CD14-positive monocyte (primary cell): ENCODE data around the gene ARL5B. TPM values are rescaled to one million over a fixed set of nuclear protein-coding genes. Genes with fewer than 3 reads are reported as not detected.

ENCODE experiments used
- DNase-seq, 3 donors: peaks; one replicate each; pipeline ENCODE4 v3.0.0-alpha.2; 2011 to 2022
- H2AFZ ChIP-seq: 2 replicates; pipeline ENCODE4 v1.6.0; 2012; ENCODE audit warnings: mild to moderate bottlenecking, low read depth, low read length, inconsistent platforms; ENCODE audit not compliant: insufficient read depth, poor library complexity, severe bottlenecking
- H3K27ac ChIP-seq, 2 donors: 1 replicate in 1 of 2; 2 replicates in 1 of 2; pipeline ENCODE4 v1.5.1; 2012 to 2013; ENCODE audit warnings: low read length in 2 of 2, control low read depth in 1 of 2, inconsistent platforms in 1 of 2, low read depth in 1 of 2, mild to moderate bottlenecking in 1 of 2
- H3K27me3 ChIP-seq, 2 donors: one replicate each; pipeline versions ENCODE4 v1.6.0 to v1.6.1; 2011 to 2013; ENCODE audit warnings: low read length in 2 of 2; ENCODE audit not compliant: control insufficient read depth in 2 of 2, insufficient read depth in 2 of 2
- H3K36me3 ChIP-seq, 2 donors: replicated peaks in 1 of 2; 1 replicate in 1 of 2; 2 replicates in 1 of 2; pipeline versions ENCODE4 v1.5.1 to v1.6.1; 2012 to 2013; ENCODE audit warnings: low read length in 2 of 2, control low read depth in 1 of 2, inconsistent platforms in 1 of 2, mild to moderate bottlenecking in 1 of 2; ENCODE audit not compliant: insufficient read depth in 2 of 2, control insufficient read depth in 1 of 2
- H3K4me1 ChIP-seq, 2 donors: 1 replicate in 1 of 2; 2 replicates in 1 of 2; pipeline versions ENCODE4 v1.5.1 to v1.6.1; 2012 to 2013; ENCODE audit warnings: low read length in 2 of 2, control low read depth in 1 of 2, inconsistent platforms in 1 of 2, mild to moderate bottlenecking in 1 of 2, moderate library complexity in 1 of 2; ENCODE audit not compliant: insufficient read depth in 2 of 2, control insufficient read depth in 1 of 2
- H3K4me2 ChIP-seq: replicated peaks from 2 replicates; pipeline ENCODE3; 2012; ENCODE audit warnings: low read length, moderate library complexity, mild to moderate bottlenecking; ENCODE audit not compliant: poor library complexity, severe bottlenecking; ENCODE audit errors: extremely low read depth
- H3K4me3 ChIP-seq, 3 experiments: fragments of 200-600 bp in 1 of 3; sonication (generic) in 1 of 3; replicated peaks in 1 of 3; 1 replicate in 2 of 3; 2 replicates in 1 of 3; pipeline ENCODE4 v1.5.1; 2011 to 2013; ENCODE audit warnings: low read length in 3 of 3, mild to moderate bottlenecking in 3 of 3, control low read depth in 2 of 3, low read depth in 2 of 3, inconsistent platforms in 1 of 3, moderate library complexity in 1 of 3
- H3K79me2 ChIP-seq: 2 replicates; pipeline ENCODE4 v1.6.0; 2012; ENCODE audit warnings: mild to moderate bottlenecking, control low read depth, inconsistent platforms, low read length, moderate library complexity; ENCODE audit not compliant: insufficient read depth
- H3K9ac ChIP-seq: 2 replicates; pipeline ENCODE4 v1.6.0; 2017; ENCODE audit warnings: low read length, mild to moderate bottlenecking; ENCODE audit not compliant: insufficient read depth, poor library complexity, severe bottlenecking
- H3K9me3 ChIP-seq, 2 donors: replicated peaks in 1 of 2; 1 replicate in 1 of 2; 2 replicates in 1 of 2; pipeline versions ENCODE4 v1.5.1 to v1.6.1; 2012 to 2013; ENCODE audit warnings: low read length in 2 of 2, control low read depth in 1 of 2; ENCODE audit not compliant: control insufficient read depth in 1 of 2, insufficient read depth in 1 of 2
- H4K20me1 ChIP-seq: 2 replicates; pipeline ENCODE4 v1.6.0; 2012; ENCODE audit warnings: mild to moderate bottlenecking, low read length, control low read depth, moderate library complexity; ENCODE audit not compliant: insufficient read depth
- H3K27ac Mint-ChIP-seq, 7 donors: one replicate each; pipeline ENCODE4 v1.8.0; 2020; ENCODE audit warnings: mild to moderate bottlenecking in 7 of 7, mixed read lengths in 7 of 7, moderate library complexity in 6 of 7, inconsistent platforms in 2 of 7
- H3K27me3 Mint-ChIP-seq, 3 donors: one replicate each; pipeline ENCODE4 v1.8.0; 2021 to 2022; ENCODE audit warnings: low read depth in 3 of 3, mild to moderate bottlenecking in 3 of 3, mixed read lengths in 3 of 3, moderate library complexity in 3 of 3, inconsistent platforms in 1 of 3
- H3K36me3 Mint-ChIP-seq, 2 donors: one replicate each; pipeline ENCODE4 v1.8.0; 2020; ENCODE audit warnings: mixed read lengths in 2 of 2, inconsistent platforms in 1 of 2, mild to moderate bottlenecking in 1 of 2
- H3K4me1 Mint-ChIP-seq: one replicate; pipeline ENCODE4 v1.8.0; 2020; ENCODE audit warnings: mild to moderate bottlenecking, mixed read lengths
- H3K4me3 Mint-ChIP-seq, 2 donors: one replicate each; pipeline ENCODE4 v1.8.0; 2020; ENCODE audit warnings: mild to moderate bottlenecking in 2 of 2, mixed read lengths in 2 of 2, moderate library complexity in 1 of 2
- H3K9me3 Mint-ChIP-seq, 7 donors: one replicate each; pipeline ENCODE4 v1.8.0; 2020 to 2022; ENCODE audit warnings: mixed read lengths in 7 of 7, mild to moderate bottlenecking in 6 of 7, moderate library complexity in 6 of 7, inconsistent platforms in 2 of 7
- WGBS: methylation state at CpG from one replicate; pipeline ENCODE4 v1.1.5; 2013; ENCODE audit warnings: missing lambda C conversion rate; ENCODE audit not compliant: insufficient coverage; 5-methylcytosine and 5-hydroxymethylcytosine counted together
- intact Hi-C, 2 donors: fragments of 100-400 bp; cut with micrococcal nuclease; formaldehyde crosslinking; loops; one replicate each; pipeline versions ENCODE4 v1.15.0 to v1.15.1; 2023
- polyA plus RNA-seq, 3 donors: library from polyadenylated mRNA; depleted of rRNA in 1 of 3; unstranded in 2 of 3; stranded (reverse) in 1 of 3; fragments of 300-500 nt in 2 of 3; fragments of >200 nt in 1 of 3; fragmentation: Illumina TruSeq in 2 of 3; gene quantifications; 1 replicate in 2 of 3; 2 replicates in 1 of 3; pipeline ENCODE4 v1.2.3, GENCODE V29; 2012 to 2021
- TF ChIP-seq, protein P1 (sequence below): fragments of 200-600 bp; IDR thresholded peaks from one replicate; pipeline ENCODE4 v1.8.0; 2022; ENCODE audit warnings: antibody characterized with exemption, mild to moderate bottlenecking

ARL5B gene
- polyA plus RNA-seq, 3 donors = 1.3 to 14.4 (median 1.4) TPM

DNA sequence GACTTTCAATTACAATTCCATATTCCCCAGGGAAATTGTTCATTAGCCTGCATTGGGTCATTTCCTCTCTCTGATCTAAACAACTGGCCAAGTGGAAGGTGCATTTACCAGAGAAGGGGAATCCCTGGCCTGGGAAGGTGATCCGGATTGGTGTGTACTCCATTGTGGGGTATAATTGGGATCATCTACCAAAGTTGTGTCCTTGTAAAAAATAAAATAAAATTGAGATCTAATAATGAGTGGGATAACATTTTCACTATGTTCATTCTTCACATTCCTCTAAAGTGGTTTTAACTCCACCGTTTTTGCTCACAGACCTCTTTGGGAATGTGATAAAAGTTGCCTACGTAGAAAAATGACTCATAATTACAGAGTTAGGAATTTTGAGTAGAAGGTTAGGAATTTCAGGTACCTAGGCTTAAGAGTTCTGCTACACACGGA lies 22.8 kb downstream of the ARL5B start:
- Histone ChIP-seq H3K27ac (no peak overlapping the region), H3K4me1 (no peaks in the 10 kb centered on the region), H3K79me2 (no peaks in the 10 kb centered on the region), H4K20me1 (no peaks in the 10 kb centered on the region), H3K27me3 (no peaks in the 10 kb centered on the region), H3K9ac (no peak overlapping the region), H3K4me2 (no peak overlapping the region), H2AFZ (no peak overlapping the region), H3K9me3 (no peaks in the 10 kb centered on the region), H3K36me3 (peaks cover 0 to 8% of the 10 kb centered on the region in 2 donors), H3K4me3 (no peak overlapping the region)
- no CpG with 5 or more reads among the region's 4 CpGs for WGBS
- no peak overlapping the region for H3K4me3 Mint-ChIP-seq
- peaks cover 0 to 3% (median 1%) of the 10 kb centered on the region in 3 donors for H3K27me3 Mint-ChIP-seq
- H3K4me1 Mint-ChIP-seq = no peaks in the 10 kb centered on the region
- TF ChIP-seq, protein P1, sequence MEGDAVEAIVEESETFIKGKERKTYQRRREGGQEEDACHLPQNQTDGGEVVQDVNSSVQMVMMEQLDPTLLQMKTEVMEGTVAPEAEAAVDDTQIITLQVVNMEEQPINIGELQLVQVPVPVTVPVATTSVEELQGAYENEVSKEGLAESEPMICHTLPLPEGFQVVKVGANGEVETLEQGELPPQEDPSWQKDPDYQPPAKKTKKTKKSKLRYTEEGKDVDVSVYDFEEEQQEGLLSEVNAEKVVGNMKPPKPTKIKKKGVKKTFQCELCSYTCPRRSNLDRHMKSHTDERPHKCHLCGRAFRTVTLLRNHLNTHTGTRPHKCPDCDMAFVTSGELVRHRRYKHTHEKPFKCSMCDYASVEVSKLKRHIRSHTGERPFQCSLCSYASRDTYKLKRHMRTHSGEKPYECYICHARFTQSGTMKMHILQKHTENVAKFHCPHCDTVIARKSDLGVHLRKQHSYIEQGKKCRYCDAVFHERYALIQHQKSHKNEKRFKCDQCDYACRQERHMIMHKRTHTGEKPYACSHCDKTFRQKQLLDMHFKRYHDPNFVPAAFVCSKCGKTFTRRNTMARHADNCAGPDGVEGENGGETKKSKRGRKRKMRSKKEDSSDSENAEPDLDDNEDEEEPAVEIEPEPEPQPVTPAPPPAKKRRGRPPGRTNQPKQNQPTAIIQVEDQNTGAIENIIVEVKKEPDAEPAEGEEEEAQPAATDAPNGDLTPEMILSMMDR = no peak
- H3K9me3 Mint-ChIP-seq = no peaks in the 10 kb centered on the region
- no peak for DNase-seq
- intact Hi-C loops = no loop called here
- H3K36me3 Mint-ChIP-seq = peaks cover 10 to 15% of the 10 kb centered on the region in 2 donors
- H3K27ac Mint-ChIP-seq = no peak overlapping the region

DNA sequence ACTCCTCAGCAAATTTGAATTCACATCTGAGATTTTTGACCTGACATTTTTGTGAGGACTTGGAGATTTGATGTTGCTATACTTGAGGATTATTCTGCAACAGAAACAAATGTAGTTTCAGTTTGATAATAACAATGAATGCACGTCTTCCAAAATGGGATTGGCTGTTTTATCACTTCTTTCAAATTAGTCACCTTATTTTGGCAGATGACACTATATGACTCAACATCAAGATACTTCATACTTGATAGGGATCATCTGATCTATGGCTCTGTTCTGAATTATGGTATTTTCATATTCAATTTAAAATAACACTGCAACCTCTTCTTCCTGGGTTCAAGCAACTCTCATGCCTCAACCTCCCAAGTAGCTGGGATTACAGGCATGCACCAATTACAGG lies 24.2 kb downstream of the ARL5B start:
- Histone ChIP-seq H3K9ac (no peak overlapping the region), H2AFZ (no peak overlapping the region), H4K20me1 (no peaks in the 10 kb centered on the region), H3K9me3 (no peaks in the 10 kb centered on the region), H3K27me3 (no peaks in the 10 kb centered on the region), H3K27ac (no peak overlapping the region), H3K4me2 (no peak overlapping the region), H3K79me2 (no peaks in the 10 kb centered on the region), H3K4me1 (no peaks in the 10 kb centered on the region), H3K36me3 (no peaks in the 10 kb centered on the region), H3K4me3 (no peak overlapping the region)
- H3K4me3 Mint-ChIP-seq = no peak overlapping the region
- H3K27me3 Mint-ChIP-seq = peaks cover 0 to 3% (median 2%) of the 10 kb centered on the region in 3 donors
- intact Hi-C loops = no loop called here
- H3K4me1 Mint-ChIP-seq = no peaks in the 10 kb centered on the region
- H3K27ac Mint-ChIP-seq = no peak overlapping the region
- peaks cover 7 to 15% of the 10 kb centered on the region in 2 donors for H3K36me3 Mint-ChIP-seq
- WGBS = no CpG with 5 or more reads among the region's 1 CpG
- H3K9me3 Mint-ChIP-seq = no peaks in the 10 kb centered on the region
- TF ChIP-seq, protein P1 = no peak
- DNase-seq = peak in 1 of 3 donors; percentile 19
